Prostate gland (tissue), 2 donors: ENCODE measurements around the gene NNAT.

ENCODE experiments used
- CTCF ChIP-seq, 4 experiments: fragments of 200-600 bp in 2 of 4; fragments of 450-650 bp in 2 of 4; sonication (generic) in 2 of 4; IDR thresholded peaks; 1 replicate in 3 of 4; 2 replicates in 1 of 4; pipeline ENCODE4 v1.5.1; 2016 to 2019; ENCODE audit warnings: antibody characterized with exemption in 4 of 4, mild to moderate bottlenecking in 2 of 4, moderate library complexity in 2 of 4
- POLR2A ChIP-seq: fragments of 450-650 bp; IDR thresholded peaks from one replicate; pipeline ENCODE4 v1.6.1; 2016; ENCODE audit warnings: antibody characterized with exemption, mild to moderate bottlenecking

GRCh38 chr20:37530696-37531095 is 9.6 kb downstream of the NNAT start:
- TF ChIP-seq CTCF (IDR thresholded peaks at IDR 0.05) (no peak), POLR2A (no peak)
